ENCODE measurements around the gene ANKHD1. TPM values are rescaled to one million over a fixed set of nuclear protein-coding genes. Genes with fewer than 3 reads are reported as not detected.
"Not testable (repeated sequence)": the region's sequence is repeated elsewhere in the genome, so short reads cannot be mapped to it uniquely, and the experiment has no call there.

ANKHD1 gene
- polyA plus RNA-seq, 4 donors, result 44.2 to 136 (median 61.9) TPM

GRCh38 chr5:140576776-140577201, 175.2 kb downstream of the ANKHD1 start:
- no peak for DNase-seq
- H3K27ac ChIP-seq (ENCODE audit: low read depth in 1 of 3, low read length in 2 of 3), result no peak overlapping the region
- WGBS, 3 donors, result 76 to 84% (median 78%) methylated on average over 2 of the region's 2 CpGs

GRCh38 chr5:140579188-140579747, 177.6 kb downstream of the ANKHD1 start:
- H3K27ac ChIP-seq (ENCODE audit: low read depth in 1 of 3, low read length in 2 of 3); H3K27me3 ChIP-seq (ENCODE audit: control insufficient read depth in 3 of 3, insufficient read depth in 3 of 3, low read length in 3 of 3); FAIRE-seq; H3K4me1 ChIP-seq (ENCODE audit: control insufficient read depth in 3 of 3, insufficient read depth in 2 of 3, low read depth in 1 of 3, low read length in 2 of 3); H3K4me3 ChIP-seq (ENCODE audit: low read depth in 1 of 3, low read length in 3 of 3); H3K9me3 ChIP-seq (ENCODE audit: control insufficient read depth in 2 of 2, insufficient read depth in 1 of 2, low read depth in 1 of 2, low read length in 1 of 2); H3K36me3 ChIP-seq (ENCODE audit: control insufficient read depth in 3 of 3, insufficient read depth in 2 of 3, low read depth in 1 of 3, low read length in 3 of 3); DNase-seq: not testable (repeated sequence)
- whole genome bisulfite sequencing, 3 donors, result 92 to 94% (median 93%) methylated on average over 6 of the region's 6 CpGs

More at GRCh38 chr5:140576776-140577201, 175.2 kb downstream of the ANKHD1 start:
- H3K27me3 ChIP-seq (ENCODE audit: control insufficient read depth in 3 of 3, insufficient read depth in 3 of 3, low read length in 3 of 3), result no peaks in the 10 kb centered on the region
- H3K9me3 ChIP-seq (ENCODE audit: control insufficient read depth in 2 of 2, insufficient read depth in 1 of 2, low read depth in 1 of 2, low read length in 1 of 2), result no peaks in the 10 kb centered on the region
- no peaks in the 10 kb centered on the region for H3K36me3 ChIP-seq (ENCODE audit: control insufficient read depth in 3 of 3, insufficient read depth in 2 of 3, low read depth in 1 of 3, low read length in 3 of 3)
- no peak for FAIRE-seq
- H3K4me3 ChIP-seq (ENCODE audit: low read depth in 1 of 3, low read length in 3 of 3), result no peak overlapping the region
- no peaks in the 10 kb centered on the region for H3K4me1 ChIP-seq (ENCODE audit: control insufficient read depth in 3 of 3, insufficient read depth in 2 of 3, low read depth in 1 of 3, low read length in 2 of 3)

- FAIRE-seq, result no peak
- WGBS, 3 donors, result 94 to 96% (median 95%) methylated on average over 1 of the region's 1 CpG
- no peak for DNase-seq
- Histone ChIP-seq H3K9me3 (ENCODE audit: control insufficient read depth in 2 of 2, insufficient read depth in 1 of 2, low read depth in 1 of 2, low read length in 1 of 2) (peaks cover 0 to 2% of the 10 kb centered on the region in 2 donors), H3K4me3 (ENCODE audit: low read depth in 1 of 3, low read length in 3 of 3) (no peak overlapping the region), H3K27me3 (ENCODE audit: control insufficient read depth in 3 of 3, insufficient read depth in 3 of 3, low read length in 3 of 3) (no peaks in the 10 kb centered on the region), H3K27ac (ENCODE audit: low read depth in 1 of 3, low read length in 2 of 3) (no peak overlapping the region), H3K36me3 (ENCODE audit: control insufficient read depth in 3 of 3, insufficient read depth in 2 of 3, low read depth in 1 of 3, low read length in 3 of 3) (no peaks in the 10 kb centered on the region), H3K4me1 (ENCODE audit: control insufficient read depth in 3 of 3, insufficient read depth in 2 of 3, low read depth in 1 of 3, low read length in 2 of 3) (no peaks in the 10 kb centered on the region)
Measured at GRCh38 chr5:140587495-140587894, 185.9 kb downstream of the ANKHD1 start.

- H3K27me3 ChIP-seq (ENCODE audit: control insufficient read depth in 3 of 3, insufficient read depth in 3 of 3, low read length in 3 of 3), result no peaks in the 10 kb centered on the region
- no peaks in the 10 kb centered on the region for H3K9me3 ChIP-seq (ENCODE audit: control insufficient read depth in 2 of 2, insufficient read depth in 1 of 2, low read depth in 1 of 2, low read length in 1 of 2)
- H3K27ac ChIP-seq (ENCODE audit: low read depth in 1 of 3, low read length in 2 of 3), result no peak overlapping the region
- 48 to 89% (median 75%) methylated on average over 5 of the region's 5 CpGs for WGBS, 3 donors
- H3K4me1 ChIP-seq (ENCODE audit: control insufficient read depth in 3 of 3, insufficient read depth in 2 of 3, low read depth in 1 of 3, low read length in 2 of 3), result no peaks in the 10 kb centered on the region
- no peak overlapping the region for H3K4me3 ChIP-seq (ENCODE audit: low read depth in 1 of 3, low read length in 3 of 3)
- no peak for DNase-seq
- H3K36me3 ChIP-seq (ENCODE audit: control insufficient read depth in 3 of 3, insufficient read depth in 2 of 3, low read depth in 1 of 3, low read length in 3 of 3), result no peaks in the 10 kb centered on the region
- FAIRE-seq, result no peak
Measured at GRCh38 chr5:140588311-140589070, 186.9 kb downstream of the ANKHD1 start.

Other genes with a start within 250 kb of the ANKHD1 start
- 100 to 1,000 TPM in 3 of 4 donors, 10 to 100 TPM in 1; 94.4 to 884 (median 546) TPM for gene CYSTM1, start 226.6 kb upstream of the ANKHD1 start, polyA plus RNA-seq
- 10 to 100 TPM; 53.8 to 73.1 (median 66.8) TPM for gene PFDN1, start 98.7 kb upstream of the ANKHD1 start, polyA plus RNA-seq
- gene HBEGF, start 55.2 kb upstream of the ANKHD1 start, polyA plus RNA-seq, result 10 to 100 TPM in 3 of 4 donors, 1 to 10 TPM in 1; 2.1 to 18.1 (median 13.8) TPM
- gene SLC4A9, start 41.6 kb upstream of the ANKHD1 start, polyA plus RNA-seq, result not detected
- gene EIF4EBP3, start 145.8 kb downstream of the ANKHD1 start, polyA plus RNA-seq, result 10 to 100 TPM; 20.2 to 100.0 (median 60.7) TPM
- gene SRA1, start 155.6 kb downstream of the ANKHD1 start, polyA plus RNA-seq, result 10 to 100 TPM; 19.0 to 49.9 (median 32.3) TPM
- gene APBB3, start 162.8 kb downstream of the ANKHD1 start, polyA plus RNA-seq, result 10 to 100 TPM in 3 of 4 donors, 1 to 10 TPM in 1; 9.5 to 22.9 (median 17.4) TPM
- 10 to 100 TPM; 35.7 to 74.6 (median 57.9) TPM for gene SLC35A4, start 163.0 kb downstream of the ANKHD1 start, polyA plus RNA-seq
- gene CD14, start 231.3 kb downstream of the ANKHD1 start, polyA plus RNA-seq, result 10 to 100 TPM in 1 of 4 donors, 1 to 10 TPM in 3; 3.1 to 30.3 (median 8.5) TPM
- gene TMCO6, start 237.6 kb downstream of the ANKHD1 start, polyA plus RNA-seq, result 10 to 100 TPM in 2 of 4 donors, 1 to 10 TPM in 2; 5.4 to 21.3 (median 9.9) TPM
- 100 to 1,000 TPM in 3 of 4 donors, 10 to 100 TPM in 1; 86.0 to 414 (median 240) TPM for gene NDUFA2, start 245.8 kb downstream of the ANKHD1 start, polyA plus RNA-seq
- 10 to 100 TPM; 60.0 to 96.6 (median 66.8) TPM for gene IK, start 246.0 kb downstream of the ANKHD1 start, polyA plus RNA-seq

All from small intestine (tissue), 7 donors.